ENCODE data around the gene PTPRM. TPM values are rescaled to one million over a fixed set of nuclear protein-coding genes. Genes with fewer than 3 reads are reported as not detected.

Gene PTPRM
- total and polyA plus RNA-seq, 2 donors (not counting 3 experiments of a cell fraction or from before 2014, with no cell fraction given) = 37.4 to 43.7 TPM

DNA sequence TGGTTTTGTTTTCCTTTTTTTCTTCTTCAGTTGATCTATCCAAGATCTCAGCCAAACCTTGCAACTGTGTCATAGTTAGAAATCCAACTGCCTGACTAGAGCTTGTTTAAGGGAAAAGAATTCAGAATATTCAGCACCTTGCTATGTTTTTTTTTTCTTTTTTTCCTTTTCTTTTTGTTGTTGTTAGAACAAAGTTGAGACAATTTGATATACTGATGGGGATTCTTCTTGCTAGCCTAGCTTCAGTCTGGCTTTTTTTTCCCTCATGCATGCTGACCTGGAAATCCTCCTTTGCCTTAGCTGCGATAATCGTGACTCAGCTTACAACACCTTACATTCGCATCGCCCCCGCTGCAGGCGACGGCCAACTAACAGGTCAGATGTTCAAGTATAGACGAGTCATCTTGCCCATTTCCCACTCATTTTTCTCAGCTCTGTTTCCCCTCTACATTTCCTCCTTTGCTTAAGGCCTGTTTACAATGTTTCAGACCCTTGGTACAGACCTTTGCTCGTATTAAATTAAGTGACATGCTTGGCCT is 554.9 kb downstream of the PTPRM start:
- POLR2A ChIA-PET = no interaction called here
- no peak overlapping the region for H3K9ac ChIP-seq (replicated peaks; ENCODE audit: extremely low read depth, insufficient read depth, low read length)
- dilution Hi-C loops (cut with MboI; ENCODE audit: extremely low pct_ligation_motif_present, low sequenced_read_pairs) (no loop called here), intact Hi-C loops (cut with micrococcal nuclease) (no loop called here)
- no peaks in the 10 kb centered on the region for H3K9me3 ChIP-seq (replicated peaks; ENCODE audit: control insufficient read depth, insufficient read depth, low read length)
- H3K9me1 ChIP-seq (replicated peaks; ENCODE audit: control insufficient read depth, extremely low read depth, insufficient read depth, low read length) = no peaks in the 10 kb centered on the region
- H3K4me3 ChIP-seq (replicated peaks in 1 of 3; ENCODE audit: insufficient read depth in 1 of 3, low read depth in 1 of 3, low read length in 3 of 3) = no peak overlapping the region
- H3K79me2 ChIP-seq (ENCODE audit: control insufficient read depth, insufficient read depth, low read length) = no peaks in the 10 kb centered on the region
- no peak overlapping the region for H2AFZ ChIP-seq (ENCODE audit: low read depth, low read length)
- no TSS peak for BruUV-seq (replicated peaks)
- no peak for FAIRE-seq
- CTCF ChIA-PET = no interaction called here
- TF ChIP-seq FOS (IDR thresholded peaks at IDR 0.05; ENCODE audit: borderline replicate concordance, insufficient read depth, low read length) = no peak
- TF ChIP-seq, protein P1, sequence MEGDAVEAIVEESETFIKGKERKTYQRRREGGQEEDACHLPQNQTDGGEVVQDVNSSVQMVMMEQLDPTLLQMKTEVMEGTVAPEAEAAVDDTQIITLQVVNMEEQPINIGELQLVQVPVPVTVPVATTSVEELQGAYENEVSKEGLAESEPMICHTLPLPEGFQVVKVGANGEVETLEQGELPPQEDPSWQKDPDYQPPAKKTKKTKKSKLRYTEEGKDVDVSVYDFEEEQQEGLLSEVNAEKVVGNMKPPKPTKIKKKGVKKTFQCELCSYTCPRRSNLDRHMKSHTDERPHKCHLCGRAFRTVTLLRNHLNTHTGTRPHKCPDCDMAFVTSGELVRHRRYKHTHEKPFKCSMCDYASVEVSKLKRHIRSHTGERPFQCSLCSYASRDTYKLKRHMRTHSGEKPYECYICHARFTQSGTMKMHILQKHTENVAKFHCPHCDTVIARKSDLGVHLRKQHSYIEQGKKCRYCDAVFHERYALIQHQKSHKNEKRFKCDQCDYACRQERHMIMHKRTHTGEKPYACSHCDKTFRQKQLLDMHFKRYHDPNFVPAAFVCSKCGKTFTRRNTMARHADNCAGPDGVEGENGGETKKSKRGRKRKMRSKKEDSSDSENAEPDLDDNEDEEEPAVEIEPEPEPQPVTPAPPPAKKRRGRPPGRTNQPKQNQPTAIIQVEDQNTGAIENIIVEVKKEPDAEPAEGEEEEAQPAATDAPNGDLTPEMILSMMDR (IDR thresholded peaks at IDR 0.05; ENCODE audit: extremely low read depth in 1 of 2, insufficient read depth in 1 of 2, low read depth in 1 of 2, low read length in 2 of 2) = no peak
- TF ChIP-seq GATA2 (IDR thresholded peaks at IDR 0.05; ENCODE audit: insufficient read depth, insufficient read length, low read depth, low read length) = no peak
- TF ChIP-seq EZH2 (IDR thresholded peaks at IDR 0.05; ENCODE audit: borderline replicate concordance, low read depth, low read length, severe bottlenecking) = no peak
- TF ChIP-seq POLR2A (IDR thresholded peaks at IDR 0.05; ENCODE audit: low read depth, low read length) = no peak
- TF ChIP-seq JUN (IDR thresholded peaks at IDR 0.05; ENCODE audit: borderline replicate concordance, insufficient read depth, insufficient read length, low read depth) = no peak
- TF ChIP-seq MYC (IDR thresholded peaks at IDR 0.05; ENCODE audit: low read depth, low read length) = no peak
- no peak for TF ChIP-seq POLR2AphosphoS5 (IDR thresholded peaks at IDR 0.05; ENCODE audit: insufficient read depth, low read depth, low read length)
- TF ChIP-seq, protein P2, sequence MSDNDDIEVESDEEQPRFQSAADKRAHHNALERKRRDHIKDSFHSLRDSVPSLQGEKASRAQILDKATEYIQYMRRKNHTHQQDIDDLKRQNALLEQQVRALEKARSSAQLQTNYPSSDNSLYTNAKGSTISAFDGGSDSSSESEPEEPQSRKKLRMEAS (IDR thresholded peaks at IDR 0.05; ENCODE audit: insufficient read depth, insufficient read length) = no peak
- H3K36me3 ChIP-seq (ENCODE audit: control insufficient read depth in 2 of 2, extremely low read depth in 1 of 2, insufficient read depth in 2 of 2, low read length in 2 of 2) = no peaks in the 10 kb centered on the region
- H3K27ac ChIP-seq (ENCODE audit: insufficient read depth, low read depth, low read length) = no peak overlapping the region
- DNase-seq (ENCODE audit: low read depth, low spot score) = peak; percentile 37
- H3K27me3 ChIP-seq (ENCODE audit: control insufficient read depth in 2 of 2, insufficient read depth in 2 of 2, low read length in 2 of 2) = no peaks in the 10 kb centered on the region
- no peaks in the 10 kb centered on the region for H3K4me1 ChIP-seq (ENCODE audit: control insufficient read depth, extremely low read depth, insufficient read depth, low read length)
- H4K20me1 ChIP-seq (replicated peaks; ENCODE audit: control insufficient read depth, extremely low read depth, insufficient read depth, low read length) = no peaks in the 10 kb centered on the region
- H3K4me2 ChIP-seq (ENCODE audit: insufficient read depth, low read length) = no peak overlapping the region

All from endothelial cell of umbilical vein (primary cell).